ENCODE data around the gene TACC3. TPM values are rescaled to one million over a fixed set of nuclear protein-coding genes. Genes with fewer than 3 reads are reported as not detected.

Gene TACC3
- total RNA-seq, 2 experiments from 2014 or later, result 197 to 206 TPM

DNA sequence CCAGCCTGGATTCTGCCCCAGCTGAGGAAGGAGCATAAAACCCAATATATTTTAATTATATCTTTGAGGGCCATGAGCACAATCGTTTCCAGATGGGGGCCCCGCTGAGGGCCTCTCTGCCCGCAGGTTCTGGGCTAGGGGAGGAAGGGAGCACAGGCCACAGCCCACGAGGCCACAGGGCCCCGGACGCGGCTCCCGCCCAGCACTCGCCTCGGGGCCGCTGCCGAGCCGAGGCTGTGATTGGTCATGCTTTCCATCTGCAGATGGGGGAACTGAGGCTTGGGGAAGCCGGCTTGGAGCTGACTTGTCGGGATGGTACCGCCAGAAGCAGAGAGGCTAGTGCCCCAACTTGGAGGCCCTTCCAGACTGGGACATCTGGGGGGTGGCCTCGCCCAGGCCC is 34.0 kb downstream of the TACC3 start:
- Mint-ChIP-seq H3K4me3 (no peak overlapping the region), H3K27me3 (no peaks in the 10 kb centered on the region), H3K4me1 (peaks cover 4% of the 10 kb centered on the region), H3K27ac (no peak overlapping the region), H3K9me3 (ENCODE audit: low read depth) (no peaks in the 10 kb centered on the region), H3K36me3 (ENCODE audit: low read depth) (no peaks in the 10 kb centered on the region)
- intact Hi-C loops (cut with DNase I, micrococcal nuclease), result no loop called here
- ChIA-PET POLR2A (no interaction called here), CTCF (interaction anchor here (0.8 to 1.1 kb wide), 2 partner anchors 10 to 54 kb away, joined by 4 read pairs; no protein-coding TSS in a partner anchor)
- ATAC-seq (no peak), DNase-seq (no peak)

DNA sequence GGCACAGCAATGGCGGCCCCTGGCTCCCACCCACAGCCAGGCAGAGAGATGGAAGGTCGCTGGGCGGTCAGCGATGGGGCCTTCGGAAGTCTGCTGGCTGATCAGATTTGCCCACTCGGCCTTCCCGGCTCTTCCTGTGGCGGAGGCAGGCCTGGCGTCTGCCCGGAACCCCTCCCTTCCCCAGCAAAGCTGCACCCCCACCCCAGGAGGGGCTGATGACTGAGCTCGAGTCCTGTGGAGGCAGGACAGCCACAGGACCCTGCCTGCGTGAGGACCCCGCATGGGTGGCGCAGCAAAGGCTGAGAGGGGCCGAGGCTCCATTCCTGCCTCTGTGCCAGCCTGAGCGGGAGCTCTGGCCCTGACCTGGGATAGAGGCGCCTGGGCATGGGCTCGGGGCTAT is 34.8 kb downstream of the TACC3 start:
- Mint-ChIP-seq H3K27ac (no peak overlapping the region), H3K4me1 (peaks cover 4% of the 10 kb centered on the region), H3K9me3 (ENCODE audit: low read depth) (no peaks in the 10 kb centered on the region), H3K27me3 (no peaks in the 10 kb centered on the region), H3K36me3 (ENCODE audit: low read depth) (no peaks in the 10 kb centered on the region), H3K4me3 (no peak overlapping the region)
- ATAC-seq (no peak), DNase-seq (no peak)
- intact Hi-C loops (cut with DNase I, micrococcal nuclease), result no loop called here
- POLR2A ChIA-PET, result no interaction called here
- CTCF ChIA-PET, result interaction anchor here (1.1 kb wide), 1 partner anchor 53 kb away, joined by 4 read pairs; no protein-coding TSS in a partner anchor

DNA sequence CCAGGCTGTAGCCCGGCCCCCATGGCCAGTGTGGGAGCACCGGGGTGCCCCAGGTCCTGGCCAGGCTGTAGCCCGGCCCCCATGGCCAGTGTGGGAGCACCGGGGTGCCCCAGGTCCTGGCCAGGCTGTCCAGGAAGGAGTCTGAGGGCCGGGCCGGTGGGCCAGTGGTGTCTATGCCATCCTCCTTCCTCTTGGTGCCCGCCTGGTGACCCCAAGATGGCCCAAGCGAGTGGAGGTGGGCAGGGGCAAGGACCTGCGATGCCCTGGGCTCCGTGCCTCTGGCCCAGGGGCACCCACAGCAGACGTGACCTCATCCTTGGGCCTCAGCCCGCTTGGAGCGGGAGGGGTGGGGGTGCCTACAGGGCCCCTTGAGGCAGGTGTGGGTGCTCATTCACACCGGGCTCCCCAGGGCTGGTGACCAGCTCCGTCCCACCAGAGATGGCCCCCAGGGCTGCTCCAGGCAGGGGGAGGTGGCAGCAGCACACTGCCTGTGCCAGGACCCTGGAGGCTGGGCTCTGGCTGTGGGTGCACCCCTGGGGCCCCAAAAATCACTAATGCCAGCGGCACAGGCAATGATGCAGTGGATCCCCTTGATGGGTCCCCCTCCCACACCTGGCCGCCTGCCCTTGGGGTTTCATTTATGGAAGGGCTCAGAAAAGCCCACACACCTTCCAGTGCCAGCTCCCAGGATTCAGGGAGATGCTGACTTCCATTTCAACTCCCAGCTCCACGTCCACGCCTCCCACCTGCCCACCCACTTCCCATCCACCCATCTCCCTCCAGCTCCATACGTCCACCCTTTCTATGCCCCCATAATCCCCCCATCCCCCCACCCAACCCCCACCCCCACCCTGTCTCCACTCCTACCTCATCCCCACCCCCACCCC is 35.8 kb downstream of the TACC3 start:
- DNase-seq, result no peak
- intact Hi-C loops (cut with DNase I, micrococcal nuclease), result no loop called here
- Mint-ChIP-seq H3K4me3 (no peak overlapping the region), H3K36me3 (ENCODE audit: low read depth) (no peaks in the 10 kb centered on the region), H3K27ac (no peak overlapping the region), H3K9me3 (ENCODE audit: low read depth) (no peaks in the 10 kb centered on the region), H3K27me3 (no peaks in the 10 kb centered on the region), H3K4me1 (peaks cover 4% of the 10 kb centered on the region)
- ChIA-PET POLR2A (no interaction called here), CTCF (interaction anchor here (0.6 kb wide), 1 partner anchor 852 kb away, joined by 3 read pairs; no protein-coding TSS in a partner anchor)
- ATAC-seq, result no peak

DNA sequence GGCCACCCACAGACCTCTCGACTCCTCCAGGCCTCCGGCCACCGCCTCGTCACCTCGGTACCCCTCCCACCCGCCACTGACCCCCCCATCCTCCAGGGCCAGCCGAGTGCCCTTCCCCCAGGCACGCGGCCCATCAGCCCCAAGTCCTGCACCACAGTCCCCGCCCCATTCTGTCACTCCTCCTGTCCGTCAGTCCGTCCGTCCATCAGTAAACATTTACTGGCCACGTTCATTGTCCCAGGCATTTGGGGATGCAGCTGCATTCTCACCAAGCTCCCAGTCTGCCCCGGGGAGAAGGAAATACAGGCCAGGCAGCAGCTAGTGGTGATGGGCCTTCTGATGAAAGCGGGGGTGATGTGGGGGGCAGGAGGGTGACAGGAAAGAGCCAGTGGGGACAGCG is 36.5 kb downstream of the TACC3 start:
- ChIA-PET POLR2A (no interaction called here), CTCF (interaction anchor here (0.6 kb wide), 1 partner anchor 851 kb away, joined by 3 read pairs; no protein-coding TSS in a partner anchor)
- H3K27ac Mint-ChIP-seq, result no peak overlapping the region
- intact Hi-C loops (cut with DNase I, micrococcal nuclease), result no loop called here
- DNase-seq (no peak), ATAC-seq (no peak)
- H3K36me3 Mint-ChIP-seq (ENCODE audit: low read depth), result no peaks in the 10 kb centered on the region
- H3K4me3 Mint-ChIP-seq, result no peak overlapping the region
- peaks cover 2% of the 10 kb centered on the region for H3K27me3 Mint-ChIP-seq
- peaks cover 3% of the 10 kb centered on the region for H3K4me1 Mint-ChIP-seq
- H3K9me3 Mint-ChIP-seq (ENCODE audit: low read depth), result no peaks in the 10 kb centered on the region

DNA sequence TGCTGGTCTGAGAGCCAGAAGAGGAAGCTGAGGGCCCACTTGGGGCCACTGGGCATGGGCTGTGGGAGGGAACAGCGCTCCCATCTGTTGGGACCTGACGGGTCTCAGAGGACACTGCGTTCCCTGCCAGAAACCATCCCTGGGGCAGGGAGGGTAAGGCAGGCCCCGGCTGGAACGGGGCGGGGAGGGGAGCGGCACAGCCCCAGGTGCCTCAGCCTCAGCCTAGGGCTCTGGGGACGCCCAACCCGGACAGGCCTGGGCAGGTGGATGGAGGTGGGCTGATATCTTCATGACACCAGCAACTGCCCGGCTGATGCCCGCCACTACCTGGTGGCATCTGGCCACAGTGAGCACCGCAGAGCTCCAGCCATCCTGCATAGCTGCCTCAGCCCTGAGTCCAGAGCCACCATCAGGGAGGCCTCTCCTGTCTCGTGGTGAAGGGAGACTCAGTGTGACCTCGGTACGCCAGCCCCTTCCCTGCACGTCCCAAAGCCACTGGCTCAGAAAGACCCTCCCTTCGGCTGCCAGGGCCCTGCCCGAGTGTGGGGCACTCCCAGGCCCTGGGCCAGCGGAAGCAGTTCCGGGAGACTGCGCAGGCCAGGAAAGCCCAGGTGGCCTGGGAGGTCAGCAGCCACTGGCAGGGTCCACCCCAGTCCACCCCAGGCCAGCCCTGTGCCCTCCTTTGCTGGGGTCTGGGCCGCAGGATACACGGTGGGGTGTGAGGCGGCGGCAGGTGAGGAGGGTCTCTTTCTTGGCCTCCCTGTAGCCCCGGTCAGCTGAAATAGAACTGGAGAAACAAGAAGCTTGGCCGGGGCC is 37.2 kb downstream of the TACC3 start:
- Mint-ChIP-seq H3K36me3 (ENCODE audit: low read depth) (no peaks in the 10 kb centered on the region), H3K4me1 (no peaks in the 10 kb centered on the region), H3K4me3 (no peak overlapping the region), H3K27ac (no peak overlapping the region), H3K27me3 (peaks cover 2% of the 10 kb centered on the region), H3K9me3 (ENCODE audit: low read depth) (no peaks in the 10 kb centered on the region)
- ATAC-seq (no peak), DNase-seq (no peak)
- ChIA-PET CTCF (no interaction called here), POLR2A (no interaction called here)
- intact Hi-C loops (cut with DNase I, micrococcal nuclease), result no loop called here

DNA sequence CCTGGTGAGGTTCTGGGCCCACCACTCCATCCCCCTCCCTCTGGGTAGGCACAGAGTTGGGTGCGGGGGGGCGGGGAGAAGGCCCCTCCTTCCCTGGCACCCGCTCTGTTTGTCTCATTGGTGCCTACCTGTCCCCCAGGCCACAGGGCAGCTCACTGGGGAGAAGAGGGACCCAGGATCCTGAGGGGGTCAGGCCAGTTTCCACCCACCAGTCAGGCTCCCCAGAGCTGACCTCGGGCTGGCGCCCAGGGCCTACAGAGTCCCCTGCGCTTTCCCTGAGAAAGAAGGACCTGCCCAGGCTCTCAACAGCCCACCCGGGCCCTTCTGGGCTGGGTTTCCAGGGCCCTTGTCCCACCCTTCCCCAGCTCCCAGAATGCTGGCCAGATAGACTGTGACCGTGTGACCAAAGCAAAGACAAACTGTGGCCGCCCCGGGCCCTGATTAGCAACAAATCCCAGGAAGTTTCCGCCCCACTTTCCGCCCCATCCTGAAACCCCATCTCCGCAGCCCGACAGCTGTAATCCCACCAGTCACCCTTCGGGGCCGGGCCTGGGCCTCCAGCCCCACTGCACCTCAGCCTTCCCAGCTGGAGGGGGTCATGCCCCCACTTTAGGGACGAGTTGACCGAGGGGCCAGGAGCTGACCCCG is 38.0 kb downstream of the TACC3 start:
- Mint-ChIP-seq H3K4me3 (no peak overlapping the region), H3K27me3 (peaks cover 7% of the 10 kb centered on the region), H3K4me1 (no peaks in the 10 kb centered on the region), H3K36me3 (ENCODE audit: low read depth) (no peaks in the 10 kb centered on the region), H3K9me3 (ENCODE audit: low read depth) (no peaks in the 10 kb centered on the region), H3K27ac (no peak overlapping the region)
- DNase-seq, result no peak
- ATAC-seq, result no peak
- CTCF ChIA-PET, result interaction anchor here (0.6 to 1.0 kb wide), 3 partner anchors 11 to 629 kb away, joined by 4 to 5 read pairs (median 4); no protein-coding TSS in a partner anchor
- intact Hi-C loops (cut with DNase I, micrococcal nuclease), result no loop called here
- POLR2A ChIA-PET, result no interaction called here

DNA sequence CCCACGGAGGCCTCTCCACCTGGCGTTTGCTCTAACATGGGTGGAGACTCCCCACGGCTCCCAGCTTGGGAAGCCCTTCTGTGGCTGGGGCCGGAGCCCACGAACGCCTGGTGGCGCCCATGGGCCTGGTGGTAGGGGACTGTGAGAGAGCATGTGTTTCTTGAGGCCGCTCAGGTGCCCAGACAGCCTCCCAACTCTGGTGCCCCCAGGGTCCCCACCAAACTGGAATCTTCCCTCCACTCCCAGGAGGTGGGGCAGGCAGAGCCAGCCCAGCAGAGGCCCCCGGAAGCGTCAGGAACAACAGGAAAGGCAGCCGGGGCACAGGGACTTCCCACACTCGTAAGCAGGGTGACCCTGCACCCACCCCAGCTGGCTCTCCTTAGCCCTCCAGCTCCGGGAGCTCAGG is 38.5 kb downstream of the TACC3 start:
- ATAC-seq, result no peak
- ChIA-PET CTCF (interaction anchor here (0.6 to 1.0 kb wide), 3 partner anchors 11 to 630 kb away, joined by 4 to 5 read pairs (median 4); no protein-coding TSS in a partner anchor), POLR2A (no interaction called here)
- Mint-ChIP-seq H3K9me3 (ENCODE audit: low read depth) (no peaks in the 10 kb centered on the region), H3K4me3 (no peak overlapping the region), H3K4me1 (no peaks in the 10 kb centered on the region), H3K27ac (no peak overlapping the region), H3K36me3 (ENCODE audit: low read depth) (no peaks in the 10 kb centered on the region), H3K27me3 (peaks cover 8% of the 10 kb centered on the region)
- no peak for DNase-seq
- intact Hi-C loops (cut with DNase I, micrococcal nuclease), result no loop called here

DNA sequence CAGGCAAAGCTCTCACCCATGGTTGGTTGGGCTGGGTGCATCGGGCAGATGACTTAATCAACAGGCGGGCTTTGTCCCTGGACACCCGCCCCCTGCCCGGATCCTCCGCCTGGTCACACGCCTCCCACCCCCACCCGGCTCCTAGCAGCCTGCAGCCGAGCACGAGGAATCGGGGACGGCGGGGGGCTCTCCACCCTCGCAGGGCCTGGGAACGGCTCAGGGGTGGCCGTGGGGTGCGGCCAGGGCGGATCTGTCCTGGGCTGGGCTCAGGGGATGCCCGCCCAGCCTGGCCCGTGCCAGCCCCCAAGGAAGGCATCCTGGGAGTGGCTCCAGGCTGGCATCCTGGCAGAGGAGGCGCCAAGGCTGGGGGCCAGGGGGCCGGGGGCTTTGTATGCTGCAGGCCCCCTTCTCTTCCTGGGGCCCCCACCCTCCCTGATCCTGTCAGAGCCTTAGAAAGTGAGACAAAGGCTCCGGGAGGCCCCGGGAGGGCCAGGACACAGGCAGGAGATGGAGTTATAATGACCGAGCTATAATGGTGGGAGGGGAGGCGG is 39.3 kb downstream of the TACC3 start:
- ATAC-seq, result no peak
- POLR2A ChIA-PET, result no interaction called here
- Mint-ChIP-seq H3K27me3 (peaks cover 11% of the 10 kb centered on the region), H3K4me1 (no peaks in the 10 kb centered on the region), H3K9me3 (ENCODE audit: low read depth) (no peaks in the 10 kb centered on the region), H3K36me3 (ENCODE audit: low read depth) (no peaks in the 10 kb centered on the region), H3K27ac (no peak overlapping the region), H3K4me3 (no peak overlapping the region)
- CTCF ChIA-PET, result no interaction called here
- DNase-seq, result no peak
- intact Hi-C loops (cut with DNase I, micrococcal nuclease), result no loop called here

DNA sequence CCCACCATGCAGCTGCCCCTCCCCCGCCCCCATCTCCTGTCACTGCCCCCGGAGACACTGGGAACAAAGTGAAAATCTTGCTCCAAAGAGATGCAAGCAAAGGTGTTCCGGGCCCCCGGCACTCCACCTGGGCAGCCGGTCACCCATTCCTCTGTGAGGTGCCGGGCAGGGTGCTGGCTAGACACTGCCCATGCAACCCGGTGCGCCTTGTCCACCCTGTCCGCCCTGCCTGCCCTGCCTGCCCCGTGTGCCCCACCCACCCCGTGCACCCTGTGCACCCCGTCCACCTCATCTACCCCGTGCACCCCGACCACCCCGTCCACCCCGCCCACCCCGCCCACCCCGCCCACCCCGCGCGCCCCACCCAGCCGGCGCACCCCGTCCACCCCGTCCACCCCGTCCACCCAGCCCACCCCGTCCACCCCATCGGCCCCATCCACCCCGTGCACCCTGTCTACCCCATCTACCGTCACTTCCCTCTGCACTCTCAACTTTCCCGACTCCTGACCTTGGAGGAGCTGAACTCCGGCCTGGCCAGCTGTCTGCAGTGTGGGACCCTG is 39.9 kb downstream of the TACC3 start:
- Mint-ChIP-seq H3K9me3 (ENCODE audit: low read depth) (no peaks in the 10 kb centered on the region), H3K36me3 (ENCODE audit: low read depth) (no peaks in the 10 kb centered on the region), H3K27ac (no peak overlapping the region), H3K4me1 (no peaks in the 10 kb centered on the region), H3K4me3 (no peak overlapping the region), H3K27me3 (peaks cover 11% of the 10 kb centered on the region)
- ATAC-seq (no peak), DNase-seq (no peak)
- intact Hi-C loops (cut with DNase I, micrococcal nuclease), result no loop called here
- POLR2A ChIA-PET, result no interaction called here
- CTCF ChIA-PET, result no interaction called here

DNA sequence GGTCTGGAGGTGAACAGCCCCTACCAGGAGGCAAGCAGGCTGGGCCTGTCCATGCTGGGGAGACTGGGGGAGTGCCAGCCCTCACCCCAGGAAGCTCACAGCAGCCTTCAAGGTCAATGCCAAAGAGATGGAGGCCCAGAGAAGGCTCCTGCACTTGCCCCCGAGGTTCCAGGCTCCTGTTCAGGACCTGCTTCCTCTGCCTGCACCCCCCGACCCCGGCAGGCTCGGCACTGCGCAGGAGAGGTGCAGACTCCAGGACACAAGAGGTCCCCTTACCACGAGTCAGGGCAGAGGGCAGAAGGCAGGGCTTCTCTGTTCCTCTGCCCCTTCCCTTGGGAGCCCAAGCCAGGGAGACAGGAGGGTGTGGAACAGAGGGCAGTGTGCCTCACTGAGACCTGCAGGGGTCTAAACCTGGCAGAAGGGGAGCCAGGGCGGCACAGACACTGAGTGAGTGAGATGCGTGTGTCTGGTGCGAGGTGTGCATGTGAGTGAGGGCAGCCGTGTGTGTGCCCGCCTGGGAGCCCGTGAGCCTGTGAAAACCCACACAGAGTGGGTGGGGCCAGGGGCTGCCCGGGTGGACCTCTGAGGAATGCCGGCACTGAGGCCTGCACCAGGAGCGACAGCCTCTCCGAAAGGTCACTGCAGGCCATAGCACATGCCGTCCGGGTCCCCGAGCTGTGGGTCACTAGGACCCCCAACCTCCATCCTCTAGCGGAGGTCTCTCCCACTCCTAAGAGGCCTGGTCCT is 41.1 kb downstream of the TACC3 start:
- H3K4me1 Mint-ChIP-seq, result no peaks in the 10 kb centered on the region
- intact Hi-C loops (cut with DNase I, micrococcal nuclease), result no loop called here
- POLR2A ChIA-PET, result no interaction called here
- CTCF ChIA-PET, result no interaction called here
- DNase-seq, result no peak
- peaks cover 11% of the 10 kb centered on the region for H3K27me3 Mint-ChIP-seq
- no peaks in the 10 kb centered on the region for H3K9me3 Mint-ChIP-seq (ENCODE audit: low read depth)
- H3K27ac Mint-ChIP-seq, result no peak overlapping the region
- no peaks in the 10 kb centered on the region for H3K36me3 Mint-ChIP-seq (ENCODE audit: low read depth)
- no peak overlapping the region for H3K4me3 Mint-ChIP-seq
- ATAC-seq, result no peak

All from activated CD4-positive, alpha-beta T cell treated with anti-CD3 and anti-CD28 coated beads for 36 hours (primary cell).